H1 (cell line): ENCODE measurements around the gene ZNF750. TPM values are rescaled to one million over a fixed set of nuclear protein-coding genes. Genes with fewer than 3 reads are reported as not detected.

ENCODE experiments used
- CTCF ChIA-PET: fragments of 300-600 bp; sonication (Branson Sonifier 250); formaldehyde crosslinking; loops from one replicate; lab custom pipeline; 2021; ENCODE audit not compliant: partially characterized antibody; lab: Charles Lee
- POLR2A ChIA-PET: fragments of 300-600 bp; sonication (Branson Sonifier 250); formaldehyde crosslinking; loops from one replicate; lab custom pipeline; 2021; ENCODE audit warnings: inconsistent platforms; ENCODE audit not compliant: partially characterized antibody; lab: Charles Lee
- DNase-seq, 2 experiments: peaks; one replicate each; pipeline versions ENCODE4 v3.0.0 to v3.0.0-alpha.2; 2010 to 2022; ENCODE audit warnings: low spot score in 2 of 2, low read depth in 1 of 2, mixed read lengths in 1 of 2
- FAIRE-seq: peaks from 2 replicates; lab custom pipeline; 2011; peaks lifted over from hg19 to GRCh38; lab: Jason Lieb, UNC
- H2AFZ ChIP-seq: 2 replicates; pipeline ENCODE4 v1.8.1; 2012; ENCODE audit warnings: low read length, inconsistent platforms
- H2AK5ac ChIP-seq: 2 replicates; pipeline ENCODE4 v1.6.1; 2013; ENCODE audit warnings: low read depth, low read length
- H2BK120ac ChIP-seq: replicated peaks from 2 replicates; pipeline ENCODE3; 2013; ENCODE audit warnings: low read depth, low read length, inconsistent platforms
- H2BK12ac ChIP-seq: 2 replicates; pipeline ENCODE4 v1.6.1; 2013; ENCODE audit warnings: low read depth, low read length
- H2BK15ac ChIP-seq: 2 replicates; pipeline ENCODE4 v1.6.1; 2013; ENCODE audit warnings: low read length
- H2BK20ac ChIP-seq: 2 replicates; pipeline ENCODE4 v1.6.1; 2013; ENCODE audit warnings: low read length
- H2BK5ac ChIP-seq: 2 replicates; pipeline ENCODE4 v1.6.1; 2013; ENCODE audit warnings: low read depth, low read length
- H3K14ac ChIP-seq: 2 replicates; pipeline ENCODE4 v1.6.1; 2013; ENCODE audit warnings: inconsistent platforms; ENCODE audit not compliant: insufficient read length
- H3K18ac ChIP-seq: 2 replicates; pipeline ENCODE4 v1.6.1; 2013; ENCODE audit warnings: low read length; ENCODE audit errors: extremely low read depth
- H3K23ac ChIP-seq: 2 replicates; pipeline ENCODE4 v1.6.1; 2013; ENCODE audit warnings: inconsistent platforms; ENCODE audit not compliant: insufficient read length
- H3K23me2 ChIP-seq: 2 replicates; pipeline ENCODE4 v1.6.1; 2013; ENCODE audit warnings: low read depth, low read length
- H3K27ac ChIP-seq: 2 replicates; pipeline ENCODE4 v1.6.1; 2011; ENCODE audit warnings: low read depth, low read length, inconsistent platforms
- H3K27me3 ChIP-seq, 4 experiments: replicated peaks in 1 of 4; 1 replicate in 1 of 4; 2 replicates in 3 of 4; pipeline versions ENCODE4 v1.6.1 to v1.8.1; 2011 to 2013; ENCODE audit warnings: low read length in 3 of 4, mild to moderate bottlenecking in 3 of 4, inconsistent platforms in 2 of 4, mixed read lengths in 2 of 4, moderate library complexity in 1 of 4; ENCODE audit not compliant: control insufficient read depth in 3 of 4, insufficient read depth in 3 of 4; ENCODE audit errors: extremely low read depth in 1 of 4
- H3K36me3 ChIP-seq, 4 experiments: 2 replicates each; pipeline versions ENCODE4 v1.6.1 to v1.8.1; 2011 to 2013; ENCODE audit warnings: mild to moderate bottlenecking in 4 of 4, low read length in 3 of 4, moderate library complexity in 2 of 4, control low read depth in 1 of 4, inconsistent platforms in 1 of 4; ENCODE audit not compliant: insufficient read depth in 4 of 4, control insufficient read depth in 2 of 4
- H3K4ac ChIP-seq: replicated peaks from 2 replicates; pipeline ENCODE3; 2013; ENCODE audit warnings: low read length, low read depth, mixed read lengths, inconsistent platforms; ENCODE audit not compliant: insufficient read length
- H3K4me1 ChIP-seq, 4 experiments: replicated peaks in 1 of 4; 1 replicate in 1 of 4; 2 replicates in 3 of 4; pipeline versions ENCODE4 v1.6.1 to v1.8.1; 2011 to 2013; ENCODE audit warnings: low read length in 3 of 4, inconsistent platforms in 2 of 4, mixed read lengths in 1 of 4; ENCODE audit not compliant: insufficient read depth in 4 of 4, control insufficient read depth in 3 of 4
- H3K4me2 ChIP-seq, 2 experiments: 2 replicates each; pipeline versions ENCODE4 v1.6.1 to v1.8.1; 2011 to 2013; ENCODE audit warnings: low read depth in 2 of 2, low read length in 2 of 2, control low read depth in 1 of 2, inconsistent platforms in 1 of 2, mild to moderate bottlenecking in 1 of 2; ENCODE audit not compliant: insufficient read depth in 1 of 2
- H3K4me3 ChIP-seq, 4 experiments: fragments of 200-600, 300-600 bp in 1 of 4; sonication (generic), shearing (Covaris generic), sonication (Bioruptor Twin) in 1 of 4; 2 replicates each; pipeline versions ENCODE4 v1.5.1 to v1.8.1; 2011 to 2016; ENCODE audit warnings: low read length in 4 of 4, low read depth in 3 of 4, control low read depth in 2 of 4, inconsistent platforms in 2 of 4, mild to moderate bottlenecking in 2 of 4, mixed read lengths in 1 of 4, moderate library complexity in 1 of 4; ENCODE audit not compliant: insufficient read depth in 2 of 4; ENCODE audit errors: extremely low read depth in 1 of 4
- H3K56ac ChIP-seq: replicated peaks from 2 replicates; pipeline ENCODE3; 2013; ENCODE audit warnings: low read depth, mild to moderate bottlenecking, mixed read lengths, low read length, inconsistent platforms; ENCODE audit not compliant: insufficient read length
- H3K79me1 ChIP-seq: 2 replicates; pipeline ENCODE4 v1.6.1; 2013; ENCODE audit warnings: low read depth, low read length, control low read depth
- H3K79me2 ChIP-seq, 2 experiments: 2 replicates each; pipeline versions ENCODE4 v1.6.1 to v1.8.1; 2012 to 2013; ENCODE audit warnings: low read length in 2 of 2, mild to moderate bottlenecking in 2 of 2, inconsistent platforms in 1 of 2; ENCODE audit not compliant: insufficient read depth in 2 of 2, control insufficient read depth in 1 of 2
- H3K9ac ChIP-seq, 4 experiments: replicated peaks in 1 of 4; 1 replicate in 1 of 4; 2 replicates in 3 of 4; pipeline versions ENCODE4 v1.6.1 to v1.8.1; 2011 to 2013; ENCODE audit warnings: low read depth in 3 of 4, low read length in 3 of 4, control low read depth in 2 of 4, mild to moderate bottlenecking in 2 of 4, moderate library complexity in 2 of 4, inconsistent platforms in 1 of 4; ENCODE audit errors: extremely low read depth in 1 of 4
- H3K9me3 ChIP-seq, 2 experiments: 2 replicates each; pipeline versions ENCODE4 v1.6.1 to v1.8.1; 2012 to 2013; ENCODE audit warnings: mild to moderate bottlenecking in 2 of 2, moderate library complexity in 2 of 2, control low read depth in 1 of 2, inconsistent platforms in 1 of 2, low read depth in 1 of 2, low read length in 1 of 2, mixed read lengths in 1 of 2; ENCODE audit not compliant: insufficient read depth in 2 of 2
- H4K20me1 ChIP-seq, 2 experiments: replicated peaks in 1 of 2; 2 replicates each; pipeline versions ENCODE3 to v1.8.1; 2011 to 2013; ENCODE audit warnings: inconsistent platforms in 2 of 2, low read length in 2 of 2, mild to moderate bottlenecking in 1 of 2; ENCODE audit not compliant: insufficient read depth in 2 of 2, control insufficient read depth in 1 of 2
- H4K5ac ChIP-seq: 2 replicates; pipeline ENCODE4 v1.6.1; 2013; ENCODE audit warnings: low read length, low read depth, mixed read lengths, inconsistent platforms; ENCODE audit not compliant: insufficient read length
- H4K8ac ChIP-seq: 2 replicates; pipeline ENCODE4 v1.8.0; 2013; ENCODE audit warnings: mild to moderate bottlenecking, moderate library complexity, low read length, inconsistent platforms; ENCODE audit not compliant: insufficient read depth; ENCODE audit errors: extremely low read depth
- H4K91ac ChIP-seq: replicated peaks from 2 replicates; pipeline ENCODE3; 2013; ENCODE audit warnings: low read length, mixed read lengths, inconsistent platforms; ENCODE audit not compliant: insufficient read length
- ASH2L ChIP-seq: fragments of 200-600, 300-600 bp; sonication (generic); IDR thresholded peaks from one replicate; pipeline ENCODE4 v1.7.1; 2017; ENCODE audit warnings: low read length
- CEBPB ChIP-seq: IDR thresholded peaks from 2 replicates; pipeline ENCODE4 v1.6.1; 2012; ENCODE audit warnings: low read depth, low read length
- CHD2 ChIP-seq: IDR thresholded peaks from 2 replicates; pipeline ENCODE4 v1.6.1; 2012; ENCODE audit warnings: low read length, improper control_type of control experiment
- FOSL1 ChIP-seq: IDR thresholded peaks from 2 replicates; pipeline ENCODE4 v1.6.1; 2011; ENCODE audit warnings: mild to moderate bottlenecking, low read depth, low read length, moderate library complexity; ENCODE audit not compliant: insufficient read depth
- JUND ChIP-seq: IDR thresholded peaks from 2 replicates; pipeline ENCODE4 v1.6.1; 2011; ENCODE audit warnings: mild to moderate bottlenecking, improper control_type of control experiment, low read length
- NANOG ChIP-seq: IDR thresholded peaks from 2 replicates; pipeline ENCODE4 v1.6.1; 2011; ENCODE audit warnings: low read length, low read depth, mild to moderate bottlenecking, inconsistent platforms; ENCODE audit not compliant: insufficient read depth, poor library complexity, severe bottlenecking
- RBBP5 ChIP-seq: IDR thresholded peaks from 2 replicates; pipeline ENCODE4 v1.7.1; 2012; ENCODE audit warnings: low read depth, mild to moderate bottlenecking, inconsistent platforms, low read length, moderate library complexity, borderline replicate concordance
- RNF2 ChIP-seq: fragments of 200-900, 300-1000 bp; sonication (generic); IDR thresholded peaks from 2 replicates; pipeline ENCODE4 v1.7.1; 2016; ENCODE audit warnings: borderline replicate concordance, low read depth, mild to moderate bottlenecking, antibody characterized with exemption, low read length; ENCODE audit not compliant: poor library complexity, severe bottlenecking; ENCODE audit errors: missing control alignments
- WGBS, 2 experiments: shearing (Covaris generic) in 1 of 2; methylation state at CpG; one replicate each; pipeline versions ENCODE4 v1.1.6 to v1.1.7; 2013 to 2015; ENCODE audit warnings: low lambda C conversion rate in 2 of 2, mixed read lengths in 2 of 2, inconsistent platforms in 1 of 2, low coverage in 1 of 2, missing lambda C conversion rate in 1 of 2; ENCODE audit not compliant: insufficient replicate concordance in 2 of 2, insufficient coverage in 1 of 2, insufficient read length in 1 of 2; ENCODE audit errors: extremely low coverage in 1 of 2, missing lambda C conversion rate in 1 of 2; 5-methylcytosine and 5-hydroxymethylcytosine counted together
- polyA plus RNA-seq, 7 experiments: library from polyadenylated mRNA; depleted of rRNA in 3 of 7; stranded (reverse) in 5 of 7; unstranded in 2 of 7; fragments of >200 nt in 5 of 7; fragments of 200-250 nt in 2 of 7; gene quantifications; 1 replicate in 5 of 7; 2 replicates in 1 of 7; 4 replicates in 1 of 7; pipeline versions ENCODE4 v1.2.1 to v1.2.3, GENCODE V29; 2011 to 2013; ENCODE audit warnings: missing spikeins in 2 of 7, mixed read lengths in 2 of 7
- total RNA-seq: library from RNA; stranded (reverse); fragmentation: NEBNext Ultra II Directional; extraction: Animal tissue kit (Norgen Biotek cat#: 25700); gene quantifications from 2 replicates; pipeline ENCODE4 v1.2.1, GENCODE V29; 2021
- TF ChIP-seq, protein P1 (sequence below): IDR thresholded peaks from 2 replicates; pipeline ENCODE4 v1.6.1; 2011; ENCODE audit warnings: low read depth, mild to moderate bottlenecking, low read length; ENCODE audit not compliant: insufficient read depth

The ZNF750 gene
- total and polyA plus RNA-seq, 2 of the 8 experiments (the other 6 are each of a cell fraction or from before 2014, with no cell fraction given): not detected

- Histone ChIP-seq H3K9ac (no peak overlapping the region), H3K79me2 (peaks cover 0 to 6% of the 10 kb centered on the region in 2 experiments; a peak in 1 of 4 replicates), H3K18ac (no peak overlapping the region), H4K91ac (no peak overlapping the region), H3K4me3 (no peak overlapping the region), H3K4me1 (peaks cover 0 to 6% (median 2%) of the 10 kb centered on the region in 4 experiments; a peak in 5 of 7 replicates), H3K79me1 (peaks cover 7% of the 10 kb centered on the region), H3K23ac (no peak overlapping the region), H2AK5ac (no peak overlapping the region), H3K4ac (no peak overlapping the region), H3K36me3 (peaks cover 3 to 14% (median 13%) of the 10 kb centered on the region in 4 experiments; a peak in 5 of 8 replicates), H2BK120ac (no peak overlapping the region), H4K20me1 (peaks cover 7 to 18% of the 10 kb centered on the region in 2 experiments), H4K8ac (no peak overlapping the region), H2AFZ (no peak overlapping the region), H2BK12ac (no peak overlapping the region), H3K23me2 (no peaks in the 10 kb centered on the region), H4K5ac (no peak overlapping the region), H3K14ac (no peak overlapping the region), H3K9me3 (no peaks in the 10 kb centered on the region), H3K27me3 (no peaks in the 10 kb centered on the region), H2BK5ac (no peak overlapping the region; the same call in 1 of the 2 replicates), H2BK20ac (no peak overlapping the region), H3K27ac (no peak overlapping the region), H2BK15ac (no peak overlapping the region), H3K4me2 (no peak overlapping the region), H3K56ac (no peak overlapping the region)
- FAIRE-seq: no peak
- ChIA-PET CTCF (interaction anchor here (0.7 to 3.0 kb wide), 5 partner anchors 10 to 253 kb away, joined by 5 to 12 read pairs (median 6); no protein-coding TSS in a partner anchor), POLR2A (interaction anchor here (0.5 kb wide), 1 partner anchor 95 kb away, joined by 4 read pairs; no protein-coding TSS in a partner anchor)
- 91% methylated on average over 14 of the region's 14 CpGs; no CpG with 5 or more reads in 1 of the 2 experiments for WGBS, 2 experiments
- no peak for DNase-seq
- no peak for TF ChIP-seq CHD2
- TF ChIP-seq ASH2L: no peak
- TF ChIP-seq RBBP5: no peak
- TF ChIP-seq, protein P1, sequence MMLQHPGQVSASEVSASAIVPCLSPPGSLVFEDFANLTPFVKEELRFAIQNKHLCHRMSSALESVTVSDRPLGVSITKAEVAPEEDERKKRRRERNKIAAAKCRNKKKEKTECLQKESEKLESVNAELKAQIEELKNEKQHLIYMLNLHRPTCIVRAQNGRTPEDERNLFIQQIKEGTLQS: no peak
- no peak for TF ChIP-seq FOSL1
- TF ChIP-seq JUND: no peak
- TF ChIP-seq RNF2: no peak
- no peak for TF ChIP-seq CEBPB
- no peak for TF ChIP-seq NANOG
- TF ChIP-seq, all 59 proteins: peak for 0
Observed at GRCh38 chr17:82870541-82870940, 30.7 kb upstream of the ZNF750 start.
